Aorta (tissue), 5 donors: ENCODE results near the gene TSC22D1. TPM values are rescaled to one million over a fixed set of nuclear protein-coding genes. Genes with fewer than 3 reads are reported as not detected.
"Not testable (repeated sequence)": the region's sequence is repeated elsewhere in the genome, so short reads cannot be mapped to it uniquely, and the experiment has no call there.

Experiments used
- ATAC-seq: fragments of 200-7000 bp; cut with Tn5 transposase; one replicate; pipeline ENCODE4 v1.9.1; 2022; ENCODE audit warnings: moderate library complexity; ENCODE audit not compliant: low FRiP score
- DNase-seq, 2 donors: peaks; one replicate each; pipeline ENCODE4 v3.0.0-alpha.2; 2020
- H3K27ac ChIP-seq, 2 donors: one replicate each; pipeline ENCODE4 v1.5.1; 2013; ENCODE audit warnings: low read length in 2 of 2, mild to moderate bottlenecking in 2 of 2, moderate library complexity in 2 of 2, control low read depth in 1 of 2, inconsistent platforms in 1 of 2, low read depth in 1 of 2
- H3K27me3 ChIP-seq, 2 donors: one replicate each; pipeline ENCODE4 v1.6.1; 2013; ENCODE audit warnings: control low read depth in 1 of 2, low read length in 1 of 2, mild to moderate bottlenecking in 1 of 2, moderate library complexity in 1 of 2; ENCODE audit not compliant: insufficient read depth in 2 of 2, control insufficient read depth in 1 of 2
- H3K36me3 ChIP-seq, 2 donors: one replicate each; pipeline ENCODE4 v1.6.1; 2013; ENCODE audit warnings: control low read depth in 1 of 2, low read length in 1 of 2, mild to moderate bottlenecking in 1 of 2; ENCODE audit not compliant: insufficient read depth in 2 of 2, control insufficient read depth in 1 of 2
- H3K4me1 ChIP-seq, 2 donors: one replicate each; pipeline ENCODE4 v1.6.1; 2013; ENCODE audit warnings: low read length in 2 of 2, control low read depth in 1 of 2, mild to moderate bottlenecking in 1 of 2, moderate library complexity in 1 of 2; ENCODE audit not compliant: insufficient read depth in 2 of 2, control insufficient read depth in 1 of 2
- H3K4me3 ChIP-seq, 2 donors: one replicate each; pipeline ENCODE4 v1.5.1; 2013; ENCODE audit warnings: low read length in 2 of 2, control low read depth in 1 of 2, mild to moderate bottlenecking in 1 of 2
- H3K9me3 ChIP-seq: one replicate; pipeline ENCODE4 v1.6.1; 2013; ENCODE audit warnings: mild to moderate bottlenecking, low read length; ENCODE audit not compliant: control insufficient read depth
- WGBS, 2 donors: extraction: QIAGEN DNeasy Blood & Tissue Kit; methylation state at CpG; one replicate each; pipeline ENCODE4 v1.1.7; 2013; 5-methylcytosine and 5-hydroxymethylcytosine counted together
- intact Hi-C, 2 donors: fragments of 100-400 bp; cut with DNase I; formaldehyde crosslinking; loops; one replicate each; pipeline versions ENCODE4 v1.14.2 to v1.15.0; 2022
- polyA plus RNA-seq, 2 donors: library from polyadenylated mRNA; stranded (reverse); fragments of 200-250 nt; gene quantifications; one replicate each; pipeline ENCODE4 v1.2.3, GENCODE V29; 2013
- total RNA-seq, 2 donors: library from RNA; stranded (reverse); fragmentation: NEBNext Ultra II Directional; extraction: Animal tissue kit (Norgen Biotek cat#: 25700); gene quantifications; one replicate each; pipeline ENCODE4 v1.2.1, GENCODE V29; 2021
- donor health status: healthy with polysubstance abuse.
- donor health status: Bipolar disorder and iron deficiency.
- donor health status: DM: no; HTN: no; CAD: no.
- donor health status: DM: no; HTN: no; CAD: no.
- donor health status: DM: yes; HTN: yes; CAD: no.

The TSC22D1 gene
- total and polyA plus RNA-seq, 4 donors = 71.6 to 239 (median 132) TPM

- 4 to 16% methylated on average over 2 of the region's 2 CpGs for WGBS, 2 donors
- H3K27me3 ChIP-seq = no peaks in the 10 kb centered on the region
- no peaks in the 10 kb centered on the region for H3K36me3 ChIP-seq
- intact Hi-C loops = no loop called here
- DNase-seq (no peak), ATAC-seq (no peak)
- H3K4me3 ChIP-seq = no peak overlapping the region
- no peaks in the 10 kb centered on the region for H3K9me3 ChIP-seq
- no peak overlapping the region for H3K27ac ChIP-seq
- H3K4me1 ChIP-seq = no peaks in the 10 kb centered on the region
Observed at GRCh38 chr13:44605275-44605674, 29.1 kb upstream of the TSC22D1 start.

DNA sequence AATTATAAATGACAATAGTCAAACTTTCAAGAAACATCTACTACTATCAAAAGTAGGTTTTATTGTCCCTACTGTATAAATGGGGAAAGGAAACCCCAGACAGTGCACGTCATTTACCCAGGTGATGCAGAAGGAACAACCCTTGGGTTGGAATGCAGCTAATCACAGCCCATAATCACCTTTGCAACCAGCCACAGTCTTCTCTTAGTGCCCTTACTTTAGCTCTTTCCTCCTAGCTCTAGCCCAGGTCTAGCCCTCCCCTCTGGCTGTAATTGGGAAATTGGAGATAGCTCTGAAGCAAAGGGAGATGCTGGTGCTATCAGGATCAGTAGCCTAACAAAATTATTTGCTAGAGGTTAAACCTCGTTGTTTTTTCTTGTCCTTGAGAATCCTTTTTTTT, 25.5 kb upstream of the TSC22D1 start:
- no peaks in the 10 kb centered on the region for H3K27me3 ChIP-seq
- no peak for ATAC-seq
- intact Hi-C loops = no loop called here
- no peaks in the 10 kb centered on the region for H3K36me3 ChIP-seq
- H3K4me1 ChIP-seq = no peaks in the 10 kb centered on the region
- no peak overlapping the region for H3K4me3 ChIP-seq
- H3K9me3 ChIP-seq = peaks cover 2% of the 10 kb centered on the region
- no peak overlapping the region for H3K27ac ChIP-seq
- DNase-seq = no peak
- 78 to 81% methylated on average over 2 of the region's 2 CpGs for WGBS, 2 donors

GRCh38 chr13:44593861-44594592, 17.9 kb upstream of the TSC22D1 start:
- H3K4me1 ChIP-seq, intact Hi-C loops, H3K4me3 ChIP-seq, H3K36me3 ChIP-seq, H3K27ac ChIP-seq, H3K9me3 ChIP-seq, ATAC-seq, DNase-seq, H3K27me3 ChIP-seq: not testable (repeated sequence)
- WGBS, 2 donors = 96% methylated on average over 20 of the region's 20 CpGs

DNA sequence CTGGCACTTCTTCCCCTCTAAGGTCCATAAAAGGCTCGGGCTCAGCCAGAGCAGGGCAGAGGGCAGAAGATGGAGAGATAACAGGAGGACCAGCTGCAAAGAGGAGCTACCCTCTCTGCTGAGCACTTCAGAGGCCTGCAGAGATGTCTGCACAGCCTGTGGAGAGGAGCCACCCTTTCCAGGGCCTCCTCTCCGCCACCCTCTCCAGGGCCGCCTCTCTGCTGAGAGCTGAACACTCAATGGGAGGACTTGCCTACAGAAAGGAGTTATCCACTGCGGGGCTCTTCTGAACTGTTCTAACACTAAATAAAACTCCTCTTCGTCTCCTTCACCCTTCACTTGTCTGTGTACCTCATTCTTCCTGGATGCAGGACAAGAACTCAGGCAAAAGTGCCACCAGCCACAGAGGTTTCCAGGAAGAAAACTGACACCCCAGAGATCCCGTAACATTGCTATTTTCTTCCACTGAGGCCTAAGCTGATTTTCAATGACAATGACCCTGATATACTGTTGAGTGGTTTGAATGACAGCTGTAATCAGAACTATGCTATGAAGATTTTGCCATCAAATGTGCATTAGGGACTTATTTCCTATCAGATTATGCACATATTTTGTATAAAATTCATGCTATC, 16.2 kb upstream of the TSC22D1 start:
- no peaks in the 10 kb centered on the region for H3K27me3 ChIP-seq
- peaks cover 2% of the 10 kb centered on the region for H3K9me3 ChIP-seq
- no peaks in the 10 kb centered on the region for H3K4me1 ChIP-seq
- no peak overlapping the region for H3K4me3 ChIP-seq
- ATAC-seq (no peak), DNase-seq (no peak)
- H3K27ac ChIP-seq = no peak overlapping the region
- 92 to 94% methylated on average over 6 of the region's 6 CpGs for WGBS, 2 donors
- intact Hi-C loops = no loop called here
- no peaks in the 10 kb centered on the region for H3K36me3 ChIP-seq

DNA sequence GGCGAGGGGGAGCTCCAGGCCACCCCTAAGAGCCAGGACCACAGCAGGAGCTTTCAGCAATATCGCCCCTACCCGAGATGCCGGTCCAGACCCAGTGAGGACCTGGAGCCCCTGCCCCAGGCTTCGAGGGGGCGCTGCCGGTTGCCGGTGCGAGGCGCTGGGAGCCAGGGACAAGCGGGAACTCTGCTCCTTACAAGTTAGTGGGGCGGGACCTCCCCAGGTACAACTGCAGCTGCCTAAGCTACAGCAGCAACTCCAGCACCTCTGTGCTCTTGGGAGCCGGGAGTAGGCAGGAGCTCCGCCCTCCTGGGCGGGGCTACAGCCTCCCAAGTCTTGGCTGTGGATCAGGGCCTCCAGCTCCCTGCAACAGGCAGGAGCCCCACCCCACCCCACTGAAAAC, 15.2 kb upstream of the TSC22D1 start:
- intact Hi-C loops = no loop called here
- ATAC-seq = peak; percentile 19
- Histone ChIP-seq H3K9me3 (no peaks in the 10 kb centered on the region), H3K4me3 (no peak overlapping the region), H3K27ac (no peak overlapping the region), H3K27me3 (no peaks in the 10 kb centered on the region), H3K4me1 (no peaks in the 10 kb centered on the region), H3K36me3 (no peaks in the 10 kb centered on the region)
- no peak for DNase-seq
- 84 to 88% methylated on average over 15 of the region's 15 CpGs for WGBS, 2 donors

GRCh38 chr13:44583137-44583536, 7.0 kb upstream of the TSC22D1 start:
- no peak overlapping the region for H3K4me3 ChIP-seq
- H3K27me3 ChIP-seq = no peaks in the 10 kb centered on the region
- no peaks in the 10 kb centered on the region for H3K36me3 ChIP-seq
- H3K27ac ChIP-seq = no peak overlapping the region
- no peak for DNase-seq
- ATAC-seq = no peak
- intact Hi-C loops = no loop called here
- no peaks in the 10 kb centered on the region for H3K4me1 ChIP-seq
- WGBS, 2 donors = 70% methylated on average over 3 of the region's 3 CpGs
- no peaks in the 10 kb centered on the region for H3K9me3 ChIP-seq

GRCh38 chr13:44578067-44578400, 1.9 kb upstream of the TSC22D1 start:
- no peak for DNase-seq
- intact Hi-C loops = loop anchor here (5.0 to 10.0 kb wide), 5 partner anchors 93 to 394 kb away; no protein-coding TSS in a partner anchor
- peak overlapping the region; percentile 95 to 96 for H3K27ac ChIP-seq
- H3K36me3 ChIP-seq = no peaks in the 10 kb centered on the region
- H3K4me3 ChIP-seq = peak overlapping the region; percentile 55 to 97
- H3K4me1 ChIP-seq = peaks cover 2 to 3% of the 10 kb centered on the region in 2 donors
- WGBS, 2 donors = 2 to 3% methylated on average over 15 of the region's 15 CpGs
- H3K27me3 ChIP-seq = no peaks in the 10 kb centered on the region
- H3K9me3 ChIP-seq = no peaks in the 10 kb centered on the region
- no peak for ATAC-seq

- peak; percentile 94 for ATAC-seq
- Histone ChIP-seq H3K4me1 (peaks cover 3% of the 10 kb centered on the region in 2 donors), H3K36me3 (no peaks in the 10 kb centered on the region), H3K4me3 (peak overlapping the region; percentile 95 to 97), H3K9me3 (no peaks in the 10 kb centered on the region), H3K27me3 (no peaks in the 10 kb centered on the region), H3K27ac (peak overlapping the region; percentile 95 to 96)
- peak; percentile 98 to 99 for DNase-seq
- WGBS, 2 donors = 0 to 1% methylated on average over 34 to 94 of the region's 94 CpGs
- intact Hi-C loops = loop anchor here (2.0 to 10.0 kb wide), 6 partner anchors 93 to 395 kb away; no protein-coding TSS in a partner anchor
Observed at GRCh38 chr13:44577236-44578066, 1.3 kb upstream of the TSC22D1 start.
